Osteoblast (primary cell): ENCODE results near the gene SLIT3. TPM values are rescaled to one million over a fixed set of nuclear protein-coding genes. Genes with fewer than 3 reads are reported as not detected.

Experiments
- DNase-seq: peaks from one replicate; pipeline ENCODE4 v3.0.0; 2011; ENCODE audit warnings: low spot score, mixed read lengths; ENCODE audit not compliant: insufficient read length; ENCODE audit errors: missing footprints
- H2AFZ ChIP-seq: 2 replicates; pipeline ENCODE4 v1.6.0; 2011; ENCODE audit warnings: mild to moderate bottlenecking, low read length
- H3K27ac ChIP-seq: 2 replicates; pipeline ENCODE4 v1.5.1; 2011; ENCODE audit warnings: mild to moderate bottlenecking, low read depth, low read length, moderate library complexity
- H3K27me3 ChIP-seq: 2 replicates; pipeline ENCODE4 v1.6.0; 2012; ENCODE audit warnings: mild to moderate bottlenecking, control low read depth, inconsistent platforms, low read length, moderate library complexity; ENCODE audit not compliant: insufficient read depth
- H3K36me3 ChIP-seq: 2 replicates; pipeline ENCODE4 v1.5.1; 2011; ENCODE audit warnings: mild to moderate bottlenecking, low read length, control low read depth, moderate library complexity; ENCODE audit not compliant: insufficient read depth
- H3K4me1 ChIP-seq: 2 replicates; pipeline ENCODE4 v1.5.1; 2011; ENCODE audit warnings: mild to moderate bottlenecking, low read length, control low read depth, moderate library complexity; ENCODE audit not compliant: insufficient read depth
- H3K4me2 ChIP-seq: 2 replicates; pipeline ENCODE4 v1.6.0; 2011; ENCODE audit warnings: mild to moderate bottlenecking, low read length; ENCODE audit not compliant: insufficient read depth
- H3K4me3 ChIP-seq: fragments of 200-600 bp; sonication (generic); 3 replicates; pipeline ENCODE4 v1.5.1; 2012; ENCODE audit warnings: mild to moderate bottlenecking, low read length, inconsistent platforms; ENCODE audit not compliant: insufficient read depth
- H3K79me2 ChIP-seq: 2 replicates; pipeline ENCODE4 v1.6.0; 2012; ENCODE audit warnings: mild to moderate bottlenecking, low read length, control low read depth, inconsistent platforms; ENCODE audit not compliant: insufficient read depth
- H3K9me3 ChIP-seq: 2 replicates; pipeline ENCODE4 v1.5.1; 2011; ENCODE audit warnings: low read depth, low read length, control low read depth
- H4K20me1 ChIP-seq: 2 replicates; pipeline ENCODE4 v1.6.0; 2012; ENCODE audit warnings: mild to moderate bottlenecking, low read length, control low read depth; ENCODE audit not compliant: insufficient read depth
- CTCF ChIP-seq: IDR thresholded peaks from 2 replicates; pipeline ENCODE4 v1.5.1; 2011; ENCODE audit warnings: mild to moderate bottlenecking, low read depth, low read length, moderate library complexity; ENCODE audit errors: extremely low read depth
- total RNA-seq: library from RNA; depleted of rRNA; stranded (reverse); fragments of >200 nt; gene quantifications from 2 replicates; pipeline ENCODE4 v1.2.3, GENCODE V29; 2012

The SLIT3 gene
- total RNA-seq, 1 donor, result 37.6 TPM

- DNase-seq, result no peak
- peaks cover 13% of the 10 kb centered on the region for H3K4me1 ChIP-seq
- H4K20me1 ChIP-seq, result no peaks in the 10 kb centered on the region
- no peak for TF ChIP-seq CTCF
- H3K4me2 ChIP-seq, result no peak overlapping the region
- H3K27ac ChIP-seq, result no peak overlapping the region
- H2AFZ ChIP-seq, result no peak overlapping the region
- H3K9me3 ChIP-seq, result no peaks in the 10 kb centered on the region
- H3K4me3 ChIP-seq, result no peak overlapping the region
- no peaks in the 10 kb centered on the region for H3K79me2 ChIP-seq
- no peaks in the 10 kb centered on the region for H3K27me3 ChIP-seq
- H3K36me3 ChIP-seq, result no peaks in the 10 kb centered on the region
Measured at GRCh38 chr5:169196059-169196458, 104.9 kb downstream of the SLIT3 start.

DNA sequence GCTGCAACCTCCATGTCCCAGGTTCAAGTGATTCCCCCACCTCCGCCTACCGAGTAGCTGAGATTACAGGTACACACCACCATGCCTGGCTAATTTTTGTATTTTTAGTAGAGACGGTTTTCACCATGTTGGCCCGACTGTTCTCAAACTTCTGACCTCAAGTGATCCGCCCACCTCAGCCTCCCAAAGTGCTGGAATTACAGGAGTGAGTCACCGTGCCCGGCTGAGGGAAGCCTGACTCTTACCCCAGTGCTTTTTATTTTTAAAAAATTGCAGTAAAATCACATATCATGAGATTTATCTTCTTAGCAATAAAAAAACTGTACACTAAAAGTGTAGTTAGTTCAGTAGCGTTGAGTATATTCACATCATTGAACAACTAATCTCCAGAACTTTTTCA, 105.3 kb downstream of the SLIT3 start:
- Histone ChIP-seq H3K4me3 (no peak overlapping the region), H3K4me2 (no peak overlapping the region), H2AFZ (no peak overlapping the region), H3K27ac (no peak overlapping the region), H4K20me1 (no peaks in the 10 kb centered on the region), H3K36me3 (no peaks in the 10 kb centered on the region), H3K27me3 (no peaks in the 10 kb centered on the region), H3K4me1 (peaks cover 13% of the 10 kb centered on the region), H3K79me2 (no peaks in the 10 kb centered on the region), H3K9me3 (no peaks in the 10 kb centered on the region)
- DNase-seq, result no peak
- no peak for TF ChIP-seq CTCF

DNA sequence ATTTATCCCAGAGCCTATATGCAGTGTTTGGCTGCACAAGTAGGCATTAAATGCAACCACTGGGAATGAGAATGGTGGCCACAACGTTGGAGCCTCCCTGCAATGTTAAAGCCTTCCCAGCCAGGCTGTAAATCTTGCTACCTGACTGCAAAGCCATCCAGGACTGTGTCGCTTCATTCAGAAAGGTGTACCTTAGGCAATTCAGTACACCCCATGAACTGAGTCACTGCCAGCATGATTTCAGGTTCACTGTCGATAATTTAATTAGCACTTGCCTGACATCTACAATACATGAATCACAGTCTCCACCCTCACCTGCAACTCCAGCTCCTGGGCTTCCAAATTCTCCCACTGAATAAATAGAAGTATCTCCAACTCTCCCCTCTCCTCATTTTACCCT, 108.4 kb downstream of the SLIT3 start:
- no peaks in the 10 kb centered on the region for H3K27me3 ChIP-seq
- TF ChIP-seq CTCF, result no peak
- no peak for DNase-seq
- no peaks in the 10 kb centered on the region for H3K36me3 ChIP-seq
- no peaks in the 10 kb centered on the region for H3K79me2 ChIP-seq
- peaks cover 13% of the 10 kb centered on the region for H3K4me1 ChIP-seq
- no peak overlapping the region for H2AFZ ChIP-seq
- no peak overlapping the region for H3K4me2 ChIP-seq
- no peaks in the 10 kb centered on the region for H4K20me1 ChIP-seq
- H3K9me3 ChIP-seq, result no peaks in the 10 kb centered on the region
- no peak overlapping the region for H3K27ac ChIP-seq
- H3K4me3 ChIP-seq, result no peak overlapping the region

DNA sequence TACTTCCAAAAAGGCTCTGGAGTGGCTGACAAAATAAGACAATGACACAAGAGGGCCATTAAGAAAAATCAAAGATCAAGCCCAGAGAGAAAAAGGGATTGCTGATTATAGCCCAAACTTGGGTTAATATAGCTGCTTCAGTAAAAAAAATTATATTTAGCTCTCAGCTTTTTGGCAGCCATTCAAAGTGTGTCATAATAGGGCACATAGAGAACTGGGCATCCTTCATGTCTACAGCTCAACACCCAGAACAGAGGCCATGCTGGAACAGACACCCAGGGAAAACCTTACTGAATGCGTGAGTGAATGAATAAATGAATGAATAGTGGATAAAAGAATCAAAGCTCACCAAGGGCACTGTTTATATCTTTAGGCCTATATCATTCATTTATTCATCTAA, 110.1 kb downstream of the SLIT3 start:
- no peak overlapping the region for H3K4me2 ChIP-seq
- no peaks in the 10 kb centered on the region for H3K36me3 ChIP-seq
- H3K27me3 ChIP-seq, result no peaks in the 10 kb centered on the region
- no peak for TF ChIP-seq CTCF
- H3K4me1 ChIP-seq, result peaks cover 8% of the 10 kb centered on the region
- no peaks in the 10 kb centered on the region for H4K20me1 ChIP-seq
- H3K4me3 ChIP-seq, result no peak overlapping the region
- H3K79me2 ChIP-seq, result no peaks in the 10 kb centered on the region
- no peaks in the 10 kb centered on the region for H3K9me3 ChIP-seq
- no peak overlapping the region for H3K27ac ChIP-seq
- H2AFZ ChIP-seq, result no peak overlapping the region
- no peak for DNase-seq
